NCI-H524 (cell line): ENCODE results near the gene NUDT1.

Source experiments
- DNase-seq, 2 experiments: peaks; one replicate each; lab custom pipeline; 2025; lab: John Stamatoyannopoulos, UW

NUDT1 gene

DNA sequence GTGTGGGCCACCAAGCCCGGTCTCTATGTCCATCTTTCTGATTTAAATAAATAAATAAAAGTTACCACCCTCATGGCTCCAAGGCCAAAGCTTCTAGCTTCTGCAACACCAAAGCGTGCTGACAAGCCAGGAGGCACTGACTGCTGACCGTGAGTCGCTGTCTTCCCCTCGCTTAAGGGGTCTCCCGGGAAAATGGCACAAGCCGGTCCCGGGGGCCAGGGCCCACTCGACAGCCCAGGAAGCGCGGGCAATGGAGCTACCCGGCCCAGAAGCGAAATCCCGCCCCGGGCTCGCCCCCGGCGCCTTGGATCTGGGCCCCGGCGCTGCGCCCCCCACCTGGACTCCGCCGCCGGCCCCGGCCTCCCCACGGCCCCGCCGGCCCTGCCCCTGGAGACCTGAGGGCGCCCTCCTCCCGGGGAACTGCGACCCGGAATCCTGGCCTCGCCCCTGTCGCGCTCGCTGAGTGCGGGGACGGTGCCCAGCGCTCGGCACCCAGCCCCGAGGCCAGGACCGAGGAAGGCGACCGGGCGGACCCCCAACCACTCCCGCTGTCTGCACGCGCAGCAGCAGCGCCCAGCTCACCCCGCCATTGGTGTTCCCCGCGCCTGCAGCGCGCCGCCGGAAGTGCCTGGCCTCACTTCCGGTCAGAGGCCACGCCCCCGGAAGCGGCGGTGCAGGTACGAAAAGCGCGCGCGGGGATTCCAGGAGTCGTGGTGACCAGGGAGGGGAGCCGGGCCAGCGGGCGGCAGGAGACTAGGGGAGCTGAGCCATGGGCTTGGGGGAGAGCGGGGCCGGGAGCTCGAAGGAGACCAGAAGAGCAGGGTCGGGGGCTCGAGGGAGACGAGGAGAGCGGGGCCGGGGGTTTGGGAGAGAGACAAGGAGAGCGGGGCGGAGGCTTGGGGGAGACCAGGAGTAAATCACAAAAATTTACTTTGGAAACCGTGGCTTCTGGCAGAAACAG, at the start of gene NUDT1, which contains the start of gene MRM2:
NUDT1 (plus strand) TSS at position 647 of the 961 bp plus-strand sequence. CDS start 2,349 bp downstream, outside the sequence.
MRM2 (minus strand) TSS at position 626 of the 961 bp plus-strand sequence; CDS start at position 590, 36 bp downstream.
- DNase-seq = peak; percentile 34 to 68

DNA sequence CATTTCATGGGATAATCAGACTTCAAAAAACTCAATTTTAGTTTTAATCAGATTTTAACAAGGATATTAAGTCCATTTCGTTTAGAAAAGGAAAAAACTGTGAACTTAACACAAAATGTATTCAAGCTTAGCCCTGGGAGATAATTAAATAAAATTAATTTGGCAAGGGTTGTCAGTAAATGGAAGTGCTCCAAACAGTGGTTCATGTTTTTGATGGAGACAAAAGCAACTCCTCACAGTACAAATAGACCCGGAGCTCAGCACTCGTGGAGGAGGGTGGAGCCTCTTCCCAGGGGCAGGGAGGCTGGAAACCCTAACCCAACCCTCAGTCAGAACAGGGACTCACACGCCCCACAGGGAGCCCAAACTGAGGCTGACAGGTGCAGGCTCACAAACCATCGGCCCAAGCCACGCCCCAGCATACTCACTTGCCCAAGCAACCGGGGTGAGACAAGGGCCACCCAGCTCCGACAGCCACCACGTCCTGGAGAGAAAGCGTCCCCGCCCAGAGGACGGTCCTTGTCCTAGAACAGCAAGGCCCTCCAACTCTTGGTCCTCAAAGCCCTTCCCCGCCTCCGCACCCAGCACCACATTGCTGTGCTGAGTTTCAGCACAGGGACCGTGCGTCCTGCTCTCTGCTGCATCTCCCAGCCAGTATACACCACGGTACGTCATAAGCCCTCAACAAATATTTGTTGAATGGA, 49.0 kb upstream of the NUDT1 start:
- no peak for DNase-seq

DNA sequence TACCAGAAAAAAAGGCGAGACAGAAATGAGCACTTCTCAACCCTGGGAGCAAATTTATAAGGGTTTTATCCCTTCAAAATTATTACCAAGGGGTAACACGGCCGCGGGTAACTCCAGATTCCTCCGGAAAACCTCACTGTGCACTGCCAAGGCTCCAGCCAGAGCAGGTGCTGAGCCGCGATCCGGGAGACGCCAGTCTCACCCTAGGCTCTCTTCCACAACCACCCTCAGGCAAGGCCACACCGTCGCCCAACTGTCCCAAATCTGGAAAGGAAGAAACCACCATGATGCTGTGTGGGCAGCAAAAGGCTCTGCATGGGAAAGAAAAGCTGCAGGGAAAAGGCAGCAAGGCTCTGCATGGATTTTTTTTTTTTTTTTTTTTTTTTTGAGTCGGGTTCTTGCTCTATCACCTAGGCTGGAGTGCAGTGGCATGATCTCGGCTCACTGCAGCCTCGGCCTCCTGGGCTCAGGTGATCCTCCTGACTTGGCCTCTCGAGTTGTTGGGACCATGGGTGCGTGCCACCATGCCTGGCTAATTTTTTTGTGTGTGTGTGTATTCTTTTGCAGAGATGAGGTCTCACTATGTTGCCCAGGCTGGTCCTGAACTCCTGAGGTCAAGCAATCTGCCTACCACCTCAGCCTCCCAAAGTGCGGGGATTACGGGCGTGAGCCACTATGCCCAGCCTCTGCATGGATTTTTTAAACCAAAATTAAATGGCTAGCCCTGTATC, 48.3 kb upstream of the NUDT1 start:
- DNase-seq = no peak

DNA sequence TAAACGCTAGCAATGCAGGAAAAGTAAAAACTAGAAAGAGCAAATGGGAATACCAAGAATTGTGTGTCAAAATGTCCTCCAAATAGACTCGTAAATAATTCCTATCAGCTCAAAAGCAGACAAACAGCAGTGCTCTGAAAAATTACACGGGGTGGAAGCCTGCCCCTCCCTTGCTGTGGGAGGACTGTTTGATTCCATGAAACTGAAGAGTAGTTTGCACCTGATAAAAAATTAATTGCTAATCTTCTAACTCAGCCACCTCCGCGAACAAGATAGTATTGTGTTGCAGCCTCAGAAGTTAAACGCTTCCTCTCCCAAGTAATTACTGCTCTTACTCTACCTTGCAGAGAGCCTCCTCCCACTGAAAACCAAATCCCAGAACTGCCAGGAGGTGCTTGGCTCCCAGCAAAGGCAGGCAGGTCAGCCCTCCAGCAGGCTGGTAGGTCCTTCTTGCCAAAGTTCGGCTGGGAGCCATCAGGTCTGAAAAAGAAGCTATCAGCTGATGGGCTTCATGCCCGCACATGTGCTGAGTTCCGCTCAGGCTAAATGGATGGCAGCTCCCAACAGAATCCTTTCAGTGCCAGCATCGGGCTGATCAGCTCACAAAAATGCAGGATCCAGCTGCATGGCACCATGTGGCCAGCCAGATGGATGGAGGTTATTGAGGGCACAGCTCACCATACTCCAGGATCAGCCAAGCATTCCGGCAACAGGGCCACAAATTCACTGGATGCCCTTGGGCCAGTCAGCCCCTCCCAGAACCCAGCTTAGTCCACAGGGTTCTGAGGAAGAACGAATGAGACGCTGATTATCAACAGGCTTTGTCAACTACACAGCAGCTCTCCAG, 46.4 kb upstream of the NUDT1 start:
- peak; percentile 64 to 70 for DNase-seq

DNA sequence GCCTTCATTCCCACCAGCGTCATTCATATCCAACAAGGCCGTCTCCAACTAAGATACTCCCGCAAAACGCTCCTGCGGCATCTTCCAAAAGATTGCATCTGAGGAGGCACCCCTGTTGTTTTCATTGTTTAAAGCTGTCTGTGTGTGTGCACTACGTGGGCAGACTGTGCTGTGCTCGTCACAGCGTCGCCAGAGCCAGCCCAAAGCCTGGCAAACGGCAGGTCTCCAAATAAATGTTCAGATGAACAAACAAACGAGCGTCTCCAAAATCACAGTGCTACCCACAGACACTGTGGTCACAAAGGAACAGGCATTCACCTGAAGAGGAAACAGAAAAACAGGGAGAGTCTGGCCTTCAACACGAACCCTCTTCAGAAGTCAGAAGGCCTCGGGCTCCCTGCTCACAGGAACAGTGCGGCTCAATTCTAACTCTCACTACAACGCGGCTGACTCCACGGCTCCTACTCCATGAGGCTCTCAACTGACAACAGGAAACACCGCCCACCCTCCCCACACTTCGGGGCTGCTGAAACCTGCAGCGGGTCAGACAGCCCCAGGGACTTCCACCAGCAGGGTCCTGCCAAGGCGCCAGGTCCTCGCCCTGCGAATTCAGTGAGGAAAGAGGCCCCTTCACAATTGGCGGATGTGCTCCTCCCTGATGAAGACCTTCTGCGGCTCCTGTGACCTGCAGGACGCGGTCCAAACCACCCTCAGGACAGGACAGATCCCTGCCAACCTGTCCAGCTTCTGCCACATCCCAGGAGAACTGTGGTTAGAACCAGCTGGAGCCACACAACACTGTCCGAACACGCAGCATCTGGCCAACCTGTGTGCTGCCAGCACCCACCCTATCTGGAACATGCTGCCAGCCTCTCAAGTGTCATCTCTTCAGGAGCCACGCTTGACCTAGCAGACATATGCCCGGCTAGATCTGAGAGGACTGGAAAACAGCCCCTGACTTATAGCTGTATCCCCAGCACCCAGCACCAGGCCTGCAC, 45.3 kb upstream of the NUDT1 start:
- DNase-seq = peak; percentile 58 to 83

DNA sequence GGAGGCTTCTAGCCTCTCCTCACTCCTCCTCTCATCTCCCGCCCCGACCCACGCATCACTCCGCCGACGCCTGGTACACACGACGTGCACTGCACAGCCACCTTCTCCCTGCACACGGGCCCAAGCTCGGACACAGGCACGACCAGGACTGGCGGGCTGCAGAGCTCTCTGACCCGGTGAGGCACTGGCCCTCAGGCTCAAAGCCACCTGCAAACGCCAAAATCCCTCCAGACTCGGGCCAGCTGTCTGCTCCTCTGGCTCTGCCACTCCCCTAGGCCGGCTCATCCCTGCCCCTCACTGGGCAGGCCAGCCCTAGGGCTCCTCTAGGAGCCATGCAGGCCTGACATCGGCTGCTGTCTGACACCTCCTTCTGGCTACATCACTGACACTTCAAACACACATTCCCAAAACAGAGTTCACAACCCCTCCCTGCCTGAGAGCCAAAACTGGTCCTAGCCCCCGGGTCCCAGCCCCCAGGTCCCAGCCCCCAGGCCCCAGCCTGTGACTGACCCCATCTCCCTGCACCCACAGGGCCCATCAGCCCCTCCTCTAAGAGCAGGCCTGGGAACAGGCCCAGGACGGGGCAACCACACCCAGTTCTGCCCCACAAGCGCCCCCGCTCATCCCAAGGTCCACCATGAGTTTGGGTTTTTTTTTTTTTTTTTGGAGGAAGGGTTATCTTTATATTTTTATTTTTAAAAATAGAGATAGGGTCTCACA, 44.4 kb upstream of the NUDT1 start:
- peak; percentile 7 to 61 for DNase-seq

DNA sequence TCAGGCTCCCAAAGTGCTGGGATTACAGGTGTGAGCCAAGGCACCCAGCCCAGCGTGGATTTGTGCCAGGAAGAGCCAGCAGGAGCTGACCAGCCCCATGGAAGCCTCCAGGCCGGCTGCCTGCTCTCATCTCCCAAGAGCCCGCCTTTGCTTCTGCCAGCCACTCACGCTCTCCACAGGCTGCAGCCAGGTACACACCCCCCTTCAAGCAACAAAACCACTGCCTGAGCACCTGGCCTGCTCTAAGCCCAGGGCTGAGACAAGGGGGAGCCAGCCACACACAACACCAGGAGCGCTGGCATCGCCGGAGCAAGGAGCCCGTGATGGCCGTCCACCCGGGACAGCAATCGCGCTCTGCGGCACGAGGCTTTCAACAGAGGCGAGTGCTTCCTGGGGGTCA, 43.8 kb upstream of the NUDT1 start:
- peak; percentile 1 to 25 for DNase-seq

DNA sequence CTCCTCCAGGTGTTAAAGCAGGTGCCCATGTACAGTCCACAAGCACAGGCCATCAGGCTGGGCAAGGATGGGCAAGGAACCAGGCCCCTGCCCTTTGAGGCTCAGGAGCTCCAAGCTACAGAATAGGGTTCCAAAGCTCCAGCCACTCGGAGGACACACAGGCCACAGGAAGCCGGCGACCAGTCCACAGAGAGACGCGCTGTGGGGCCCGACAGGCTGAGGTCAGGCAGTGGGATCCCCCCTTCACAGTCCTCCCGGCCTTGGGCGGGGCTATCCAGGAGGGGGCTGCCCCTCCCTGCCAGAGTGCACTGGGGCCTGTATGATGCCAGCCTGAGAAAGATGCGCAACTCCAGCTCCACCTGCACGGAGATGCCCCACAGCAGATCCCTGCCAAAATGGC, 43.3 kb upstream of the NUDT1 start:
- no peak for DNase-seq

DNA sequence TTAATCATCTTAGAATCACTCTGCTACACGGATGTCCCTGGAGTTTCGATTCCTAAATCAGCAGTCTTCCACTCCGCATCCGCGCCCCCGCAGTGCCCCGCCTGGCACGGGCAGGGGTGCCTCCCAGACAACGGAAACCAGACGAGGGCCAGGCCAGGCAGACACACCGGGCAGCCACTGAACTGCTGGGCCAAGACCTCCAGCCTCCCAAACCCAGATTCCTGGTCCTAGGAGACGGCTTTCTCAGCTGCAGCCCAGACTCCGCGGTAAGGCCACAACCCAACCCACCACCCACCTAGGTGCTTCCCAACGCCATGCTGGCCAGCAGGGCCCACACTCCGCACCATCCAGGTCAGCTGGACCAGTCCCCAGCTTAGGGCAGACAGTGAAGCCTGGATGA, 42.5 kb upstream of the NUDT1 start:
- DNase-seq = no peak

DNA sequence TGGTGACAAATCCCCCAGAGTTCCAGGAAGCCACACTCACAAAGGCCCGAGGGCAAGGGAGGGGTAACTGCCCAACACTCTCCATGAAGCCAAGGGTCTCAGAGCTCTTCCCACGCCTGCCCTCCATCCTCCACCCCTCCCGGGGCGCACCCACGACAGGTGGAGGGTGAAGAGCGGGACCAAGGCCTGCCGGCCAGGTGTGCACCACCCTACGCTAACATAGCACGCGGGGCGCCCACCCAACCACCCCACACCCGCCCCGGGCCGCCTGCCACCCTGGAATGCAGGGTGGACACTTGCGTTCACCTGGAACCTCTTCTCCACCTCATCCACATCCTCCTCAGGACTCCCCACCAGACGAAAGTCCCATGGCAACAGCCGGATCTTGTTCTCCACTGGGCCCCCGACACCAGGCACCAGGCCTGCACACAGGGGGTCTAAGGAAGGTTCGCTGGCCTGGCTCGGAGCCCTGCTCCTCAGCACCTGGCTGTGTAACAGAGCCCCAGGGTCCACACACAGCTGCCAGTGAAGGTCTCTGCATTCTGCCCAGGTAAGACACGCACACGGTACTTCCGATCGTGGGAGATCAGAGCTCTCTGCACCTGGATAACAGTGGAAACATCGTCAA, 42.0 kb upstream of the NUDT1 start:
- no peak for DNase-seq

DNA sequence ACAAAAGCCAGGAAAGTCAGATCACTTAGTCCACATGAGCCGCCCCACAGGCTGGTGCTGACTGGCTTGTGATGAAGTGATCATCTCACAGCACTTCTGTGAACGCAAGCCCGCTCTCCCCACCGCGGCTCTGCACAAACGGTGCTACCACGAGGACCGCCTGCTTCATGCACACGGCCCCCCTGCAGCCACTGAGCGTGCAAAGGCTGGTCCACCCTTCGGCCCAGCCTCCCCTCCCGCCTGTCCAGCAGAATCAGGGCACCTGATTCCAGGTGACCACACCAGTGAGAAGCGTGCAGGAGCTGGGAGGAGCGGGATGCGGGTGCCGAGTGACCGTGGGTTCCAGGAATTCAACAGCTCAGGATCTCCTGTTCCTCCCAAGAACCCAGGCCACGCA, 41.4 kb upstream of the NUDT1 start:
- no peak for DNase-seq

DNA sequence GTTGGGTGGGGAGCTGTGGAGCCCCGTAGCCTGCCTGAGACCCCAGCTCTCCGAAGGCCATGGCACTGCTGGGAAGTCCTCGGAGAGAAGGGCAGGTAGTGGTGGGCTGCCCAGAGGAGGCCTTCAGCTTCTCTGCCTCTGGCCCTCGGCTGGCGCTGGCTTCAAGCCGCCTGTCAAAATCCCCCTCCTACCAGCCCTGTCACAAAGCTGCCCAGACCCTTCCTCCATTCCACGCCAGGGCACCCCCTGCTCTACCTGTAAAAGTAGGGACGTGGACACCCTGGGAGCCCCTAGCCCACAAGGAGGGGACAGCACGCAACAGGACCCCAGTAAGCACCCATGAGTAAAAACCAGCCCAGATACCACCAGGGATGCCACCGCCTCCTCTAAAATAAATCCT, 40.9 kb upstream of the NUDT1 start:
- DNase-seq = no peak

DNA sequence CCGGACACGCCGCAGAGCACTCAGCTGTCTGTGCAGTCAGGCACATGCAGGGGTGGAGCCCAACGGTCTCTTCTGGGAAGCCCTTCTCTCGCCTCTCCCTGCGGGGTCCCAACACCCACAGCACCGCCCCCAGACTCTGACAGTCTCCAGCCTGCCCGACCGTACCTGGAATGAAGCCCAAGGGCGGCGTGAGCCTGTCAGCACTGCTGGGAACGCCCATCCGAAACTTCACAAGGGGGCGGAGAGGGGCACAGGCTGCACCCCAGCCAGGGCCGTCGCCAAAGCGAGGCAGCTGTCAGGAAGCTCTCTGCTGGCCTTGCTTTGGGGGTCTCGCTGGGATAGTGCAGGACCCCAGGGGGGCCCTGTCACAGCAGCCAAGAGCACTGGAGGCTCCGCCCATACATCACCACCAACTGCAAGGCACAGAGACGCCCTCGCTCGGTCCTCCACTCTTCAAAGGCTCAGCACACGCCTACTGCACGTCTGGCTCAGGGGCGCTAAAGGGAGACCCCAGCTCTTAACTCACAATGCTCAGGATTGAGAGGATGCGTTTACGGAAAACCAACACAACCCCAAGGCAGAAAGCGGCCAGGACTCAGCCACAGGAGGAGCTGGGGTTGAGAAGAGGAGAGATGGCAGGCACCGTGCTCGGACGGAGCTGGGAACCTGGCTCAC, 40.2 kb upstream of the NUDT1 start:
- no peak for DNase-seq

DNA sequence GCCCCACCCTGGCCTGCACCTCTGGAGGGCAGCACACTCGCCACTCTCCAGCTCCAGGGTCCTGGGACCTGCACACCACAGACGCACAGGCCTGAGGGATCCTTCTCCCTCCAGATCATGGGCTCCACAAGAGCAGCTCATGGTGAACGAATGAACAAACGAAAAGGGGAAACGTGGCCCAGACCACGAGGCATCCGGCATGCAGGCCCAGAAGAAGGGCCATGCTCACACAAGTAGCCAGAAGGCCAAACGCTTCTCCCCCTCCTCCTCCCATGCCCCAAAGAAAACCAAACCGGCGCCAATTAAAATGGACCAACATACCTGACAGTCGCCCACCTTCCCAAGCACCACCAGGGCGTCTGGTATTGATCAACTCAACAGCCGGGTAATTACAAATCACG, 39.7 kb upstream of the NUDT1 start:
- no peak for DNase-seq

DNA sequence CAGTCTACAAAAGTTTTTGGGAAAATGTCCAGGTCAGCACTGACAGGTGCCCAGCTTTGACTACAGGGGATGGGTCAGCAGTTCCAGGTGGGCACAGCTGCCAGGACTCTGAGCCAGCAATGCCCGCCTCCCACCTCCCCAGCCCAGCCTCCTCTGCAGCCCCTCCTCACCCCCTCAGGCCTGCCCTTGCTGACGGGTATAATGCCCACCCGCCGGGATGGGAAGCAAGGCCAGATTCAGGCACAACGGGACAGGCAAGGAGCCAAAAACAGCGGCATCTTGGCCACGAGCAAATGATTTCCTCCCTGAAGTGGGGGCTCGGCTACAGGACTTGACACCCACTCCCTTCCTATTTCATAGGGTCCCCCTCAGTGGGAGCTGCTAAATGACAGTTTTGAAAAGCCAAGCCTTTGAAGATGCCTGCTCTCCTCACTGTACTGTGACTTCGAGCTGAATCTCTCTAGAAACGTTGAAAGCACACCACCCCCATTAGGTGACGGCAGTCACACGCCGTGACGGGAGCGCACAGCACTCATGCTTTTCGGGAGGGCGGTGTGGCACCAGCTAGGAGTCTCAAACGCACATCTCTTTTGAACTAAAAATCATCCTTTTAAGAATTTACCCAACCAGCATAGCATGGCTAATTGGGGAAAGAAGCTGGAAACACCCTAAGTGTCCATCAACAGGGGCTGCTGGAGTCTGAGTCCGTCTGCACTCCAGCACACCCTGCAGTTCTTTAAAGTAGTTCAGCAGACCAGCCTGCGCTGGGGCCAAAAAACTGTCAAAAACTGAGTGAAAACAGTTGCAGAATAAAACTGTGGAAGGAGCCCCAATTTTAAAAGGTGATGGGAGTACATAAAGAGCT, 38.9 kb upstream of the NUDT1 start:
- DNase-seq = no peak

DNA sequence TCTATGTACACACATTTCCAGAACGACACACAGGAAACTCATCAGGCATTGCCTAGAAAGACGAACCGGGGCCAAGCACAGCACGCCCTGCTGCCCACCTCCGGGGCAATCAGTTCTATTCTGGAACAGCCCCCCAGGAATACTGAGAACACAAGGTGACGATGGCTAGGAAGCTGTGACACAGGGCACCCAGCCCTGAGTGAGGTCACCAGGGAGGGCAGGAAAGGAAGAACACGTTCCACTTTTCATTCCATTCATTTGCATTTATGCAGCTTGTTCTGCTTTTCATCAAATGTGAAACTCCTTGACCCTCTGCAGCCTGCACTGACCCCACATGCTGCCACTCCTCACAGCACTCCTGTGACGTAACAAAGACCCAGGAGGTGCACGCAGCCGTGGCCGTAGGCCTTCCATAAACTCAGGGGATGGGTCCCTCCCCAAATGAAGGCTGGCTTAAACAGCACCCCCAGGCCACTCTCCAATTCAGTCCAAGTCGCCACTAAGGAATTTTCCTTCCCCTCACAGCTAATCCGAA, 38.2 kb upstream of the NUDT1 start:
- DNase-seq = no peak

DNA sequence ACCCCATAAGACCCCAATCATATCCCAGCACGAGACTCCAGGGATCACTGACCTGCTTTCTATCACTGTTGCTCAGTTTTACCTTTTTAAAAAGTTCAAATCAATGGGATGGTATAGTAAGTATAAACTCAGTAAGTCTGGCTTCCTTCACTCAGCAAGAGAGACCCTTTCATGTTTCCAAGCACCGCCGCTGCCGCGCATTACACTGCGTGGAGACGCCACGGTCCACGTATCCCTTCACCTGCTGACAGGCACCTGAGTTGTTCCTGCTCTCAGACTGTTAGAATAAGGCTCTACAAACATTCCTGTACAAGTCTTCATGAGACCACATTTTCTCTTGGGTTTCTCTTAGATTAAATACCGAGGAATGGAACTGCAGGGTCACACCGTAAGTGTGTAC, 37.6 kb upstream of the NUDT1 start:
- no peak for DNase-seq
